Activated naive CD4-positive, alpha-beta T cell (primary cell): ENCODE results near the gene HCK.

Source experiments
- DNase-seq, 4 experiments: peaks; one replicate each; lab custom pipeline; 2025; lab: John Stamatoyannopoulos, UW

Gene HCK

DNA sequence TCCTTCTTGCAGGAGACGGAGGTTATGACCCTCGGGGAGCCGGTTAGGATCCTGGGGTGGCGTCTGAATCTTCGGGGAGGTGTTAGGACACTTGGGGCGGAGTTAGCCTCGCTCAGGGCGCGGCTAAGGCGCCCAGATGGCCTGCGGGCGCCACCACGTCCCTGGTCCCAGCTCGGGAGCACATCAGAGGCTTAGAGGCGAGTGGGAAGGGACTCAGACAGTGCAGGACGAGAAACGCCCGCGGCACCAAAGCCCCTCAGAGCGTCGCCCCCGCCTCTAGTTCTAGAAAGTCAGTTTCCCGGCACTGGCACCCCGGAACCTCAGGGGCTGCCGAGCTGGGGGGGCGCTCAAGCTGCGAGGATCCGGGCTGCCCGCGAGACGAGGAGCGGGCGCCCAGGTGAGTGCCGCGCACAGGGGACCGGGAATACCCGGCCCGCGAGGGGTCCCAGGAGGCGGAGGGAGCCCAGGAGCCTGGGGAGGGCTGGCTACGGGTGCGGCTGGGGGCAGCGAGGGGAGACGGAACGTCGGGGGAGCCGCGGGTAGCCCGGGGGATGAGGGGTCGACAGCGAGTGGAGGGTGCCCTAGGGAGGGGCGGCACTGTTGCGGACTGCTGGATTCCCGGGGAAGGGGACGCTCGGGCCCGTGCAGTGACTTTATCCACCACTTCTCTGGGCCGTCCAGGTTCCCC, at the start of gene HCK:
HCK (plus strand) TSS at position 153 of the 688 bp plus-strand sequence.
- DNase-seq, result peak in 1 of 4 experiments; percentile 7

DNA sequence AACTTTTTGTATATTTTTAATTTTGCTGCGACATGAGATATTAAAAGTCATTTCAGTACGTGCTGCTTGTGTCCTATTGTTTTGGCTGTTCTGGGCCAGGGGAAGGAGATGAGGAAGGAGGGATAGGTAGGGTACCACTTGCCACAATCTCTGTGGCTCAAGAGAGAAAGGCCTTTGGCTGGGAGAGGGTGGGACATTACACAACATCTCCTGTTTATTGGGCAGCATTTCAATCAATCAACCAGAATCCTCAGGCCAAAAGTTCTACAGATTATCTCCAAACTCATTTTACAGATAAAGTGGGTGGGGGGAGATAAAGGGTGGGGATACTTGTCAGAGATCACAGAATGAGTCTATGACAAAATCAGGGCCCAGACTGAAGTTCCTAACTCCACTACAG, 48.7 kb upstream of the HCK start:
- DNase-seq, result no peak

DNA sequence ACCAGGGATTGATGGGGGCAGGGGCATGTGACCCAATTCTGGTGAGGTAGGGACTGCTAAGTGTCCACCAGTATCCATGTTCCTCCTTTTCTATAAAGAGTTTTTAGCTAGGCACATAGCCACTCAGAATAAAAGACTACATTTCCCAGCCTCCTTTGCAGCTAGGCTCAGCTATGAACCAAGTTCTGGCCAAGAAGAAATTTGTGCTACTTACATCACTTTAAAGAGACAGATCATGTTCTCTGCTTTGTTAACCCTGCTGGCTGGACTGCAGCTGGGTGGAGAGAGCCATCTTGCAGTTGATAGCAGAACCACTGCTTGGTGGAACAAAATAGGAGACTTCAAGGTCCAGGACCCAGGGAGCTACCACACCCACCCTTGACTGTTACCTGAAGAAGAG, 47.1 kb upstream of the HCK start:
- DNase-seq, result no peak

DNA sequence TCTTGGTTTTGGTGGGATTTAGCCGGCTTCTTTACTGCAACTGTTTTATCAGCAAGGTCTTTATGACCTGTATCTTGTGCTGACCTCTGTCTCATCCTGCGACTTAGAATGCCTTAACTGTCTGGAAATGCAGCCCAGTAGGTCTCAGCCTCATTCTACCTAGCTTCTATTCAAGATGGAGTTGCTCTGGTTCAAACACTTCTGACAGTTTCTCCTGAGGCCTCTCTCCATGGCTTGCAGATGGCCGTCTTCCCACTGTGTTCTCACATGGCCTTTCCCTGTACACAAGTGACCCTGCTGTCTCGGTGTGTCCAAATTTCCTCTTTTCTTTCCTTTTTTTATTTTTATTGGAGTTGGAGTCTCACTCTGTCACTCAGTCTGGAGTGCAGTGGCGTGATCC, 46.0 kb upstream of the HCK start:
- no peak for DNase-seq

DNA sequence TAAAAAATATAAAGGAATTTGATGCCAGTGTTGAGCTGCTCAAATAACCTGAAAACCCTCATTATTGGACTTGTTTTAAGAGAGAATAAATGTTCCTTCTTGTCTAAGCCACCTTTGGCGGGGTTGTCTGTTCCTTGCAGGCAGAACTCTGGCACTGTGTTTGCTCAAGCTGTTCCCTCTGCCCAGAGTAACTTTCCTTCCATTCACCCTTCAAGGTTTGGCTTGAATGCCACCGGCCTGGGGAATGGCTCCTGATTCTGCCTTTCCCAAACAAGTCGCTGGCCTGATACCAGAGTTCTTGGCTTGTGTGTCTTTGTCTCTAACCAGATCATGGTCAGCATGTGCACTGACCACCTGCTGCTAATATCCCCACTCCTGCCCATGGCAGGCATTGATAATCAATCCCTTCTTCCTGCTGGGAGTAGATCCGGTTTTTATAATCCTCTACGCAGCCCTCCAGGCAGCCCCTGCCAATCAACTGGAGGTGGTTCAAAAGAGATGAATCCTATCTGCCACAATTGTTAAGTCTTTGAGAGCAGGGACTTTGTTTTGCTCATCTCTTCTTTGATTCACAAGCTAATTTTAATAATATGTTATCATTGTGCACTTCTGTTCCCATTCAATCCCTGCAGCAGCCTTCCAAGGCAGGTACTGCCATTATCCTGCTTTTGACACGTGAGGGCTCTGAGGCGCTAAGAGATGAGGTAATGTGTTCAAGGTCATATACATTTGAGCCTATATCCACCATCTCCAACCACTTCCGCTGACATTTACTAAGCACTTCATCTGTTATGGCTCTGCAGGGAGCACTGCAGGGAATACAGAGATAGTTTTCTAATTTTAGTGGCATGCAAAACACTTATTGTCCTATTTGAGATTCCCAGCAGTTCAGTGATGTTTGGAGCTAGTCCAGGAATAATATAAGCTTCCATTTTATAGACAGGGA, 44.9 kb upstream of the HCK start:
- DNase-seq, result no peak

DNA sequence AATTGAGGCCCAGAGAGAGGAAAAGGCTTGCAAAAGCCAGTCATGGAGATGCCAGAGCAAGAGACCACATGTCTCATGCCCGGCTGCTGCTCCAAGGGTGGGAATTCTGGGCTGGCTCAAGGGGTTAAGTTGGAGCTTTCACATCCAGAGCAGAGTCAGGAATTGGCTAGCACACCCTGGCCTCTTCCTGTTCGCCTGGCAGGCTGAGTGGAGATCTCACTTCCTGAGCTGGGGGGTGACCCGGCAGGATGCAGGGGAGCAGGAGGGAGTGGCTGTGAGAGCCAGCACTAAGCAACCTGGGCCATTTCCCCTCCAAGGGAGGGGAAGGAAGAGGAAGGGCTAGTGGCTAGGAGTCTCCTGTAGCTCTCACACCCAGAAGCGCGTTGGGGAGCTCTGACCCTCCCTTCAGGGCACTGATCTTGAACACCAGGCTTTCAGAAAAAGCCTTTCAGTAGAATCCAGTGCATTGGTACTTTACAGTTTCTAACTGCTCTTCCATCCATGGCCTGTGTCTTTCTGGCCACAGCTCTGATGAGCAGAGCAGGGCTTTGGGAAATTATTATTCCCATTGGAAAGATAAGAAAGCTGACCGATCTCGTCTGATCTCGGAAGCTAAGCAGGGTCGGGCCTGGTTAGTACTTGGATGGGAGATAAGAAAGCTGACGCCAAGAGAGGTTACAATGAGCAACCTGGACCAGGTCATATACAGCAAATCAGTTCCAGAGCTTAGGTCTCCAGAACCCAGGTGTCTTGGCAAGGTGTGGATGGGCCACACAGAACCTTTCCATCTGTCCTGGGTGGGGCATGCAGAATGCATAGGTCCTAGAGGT, 44.0 kb upstream of the HCK start:
- DNase-seq, result no peak

DNA sequence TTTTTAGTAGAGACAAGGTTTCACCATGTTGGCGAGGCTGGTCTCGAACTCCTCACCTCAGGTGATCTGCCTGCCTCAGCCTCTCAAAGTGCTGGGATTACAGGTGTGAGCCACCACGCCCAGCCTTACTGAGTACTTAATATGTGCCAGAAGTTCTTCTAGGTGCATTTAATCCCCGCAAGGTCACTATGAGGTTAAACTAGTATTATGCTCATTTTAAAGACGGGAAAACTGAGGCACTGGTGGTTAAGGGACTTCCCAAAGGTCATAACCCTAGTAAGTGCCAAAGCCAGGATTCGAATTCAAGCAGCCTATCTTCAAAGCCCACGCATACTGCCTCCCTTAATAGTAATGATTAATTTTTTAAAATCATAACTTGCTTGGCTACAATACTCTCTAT, 42.5 kb upstream of the HCK start:
- DNase-seq, result no peak

DNA sequence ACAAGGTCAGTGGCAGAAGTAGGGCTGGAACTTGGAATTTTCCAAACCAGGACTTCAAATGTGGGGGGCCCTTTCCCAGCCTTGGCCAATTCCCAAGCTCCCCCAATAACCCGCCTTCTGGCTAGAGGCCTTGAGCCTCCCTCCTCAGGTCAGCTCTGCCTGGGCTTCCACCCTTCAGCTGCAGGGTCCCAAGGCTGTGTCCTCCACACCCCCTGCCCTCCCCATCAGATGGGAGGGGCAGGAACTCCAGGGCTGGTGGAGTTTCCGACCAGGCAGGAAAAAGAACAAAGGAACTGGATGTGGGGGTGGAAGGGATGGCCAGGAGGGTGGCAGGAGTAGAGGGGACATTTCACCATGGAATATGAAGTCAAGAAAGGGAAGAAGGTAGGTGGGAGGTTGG, 41.9 kb upstream of the HCK start, which contains the start of gene CCM2L:
CCM2L (plus strand) TSS at position 338 of the 400 bp plus-strand sequence; CDS start at position 355, 17 bp downstream.
- no peak for DNase-seq

DNA sequence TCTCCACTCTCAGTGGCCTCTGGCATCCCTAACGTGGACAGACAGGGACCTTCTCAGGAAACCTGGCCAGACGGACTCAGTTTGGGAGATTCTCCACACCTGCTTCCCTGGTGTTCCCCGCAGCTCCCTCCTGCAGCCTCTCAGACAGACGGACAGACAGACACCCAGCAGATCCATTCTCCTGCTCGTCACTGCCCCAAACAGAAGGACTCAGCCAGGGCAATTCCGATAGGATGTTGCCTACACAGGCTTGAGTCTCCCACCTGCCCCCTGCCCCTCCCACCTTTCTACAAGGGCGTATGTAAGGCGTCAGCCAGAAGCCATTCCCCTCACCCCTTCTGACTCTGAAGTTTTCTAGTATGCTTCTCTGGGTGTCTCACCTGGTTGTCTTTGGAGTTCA, 41.4 kb upstream of the HCK start:
- DNase-seq, result no peak

DNA sequence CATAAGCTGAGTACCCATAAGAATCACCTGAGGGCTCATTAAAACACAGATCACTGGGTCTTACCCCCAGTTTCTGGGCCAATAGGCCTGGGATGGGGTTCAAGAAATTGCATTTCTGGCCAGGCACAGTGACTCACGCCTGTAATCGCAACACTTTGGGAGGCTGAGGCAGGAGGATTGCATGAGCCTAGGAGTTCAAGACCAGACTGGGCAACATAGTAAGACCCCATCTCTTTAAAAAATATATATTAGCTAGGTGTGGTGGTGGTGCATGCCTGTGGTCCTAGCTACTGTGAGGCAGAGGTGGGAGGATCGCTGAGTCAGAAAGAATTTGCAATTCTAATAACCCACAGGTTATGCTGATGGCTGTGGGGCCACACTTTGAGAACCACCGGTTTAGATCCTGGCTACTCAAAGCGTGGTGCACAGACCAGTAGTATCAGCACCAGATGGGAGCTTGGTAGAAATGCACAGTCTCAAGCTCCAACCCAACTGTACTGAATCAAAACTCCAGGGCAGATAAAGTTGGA, 39.8 kb upstream of the HCK start:
- no peak for DNase-seq

DNA sequence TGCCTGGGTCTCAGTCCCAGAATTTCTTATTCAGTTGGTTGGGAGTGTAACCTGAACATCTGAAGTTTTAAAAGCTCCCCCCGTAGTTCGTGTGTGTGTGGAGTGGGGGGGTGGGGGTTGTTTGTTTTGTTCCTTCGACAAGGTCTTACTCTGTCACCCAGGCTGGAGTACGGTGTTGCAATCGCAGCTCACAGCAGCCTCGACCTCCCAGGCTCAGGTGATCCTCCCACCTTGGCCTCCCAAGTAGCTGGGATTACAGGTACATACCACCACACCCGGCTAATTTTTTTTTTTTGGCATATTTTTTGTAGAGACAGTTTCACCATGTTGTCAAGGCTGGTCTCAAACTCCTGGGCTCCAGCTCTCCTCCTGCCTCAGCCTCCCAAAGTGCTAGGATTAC, 38.7 kb upstream of the HCK start:
- no peak for DNase-seq

DNA sequence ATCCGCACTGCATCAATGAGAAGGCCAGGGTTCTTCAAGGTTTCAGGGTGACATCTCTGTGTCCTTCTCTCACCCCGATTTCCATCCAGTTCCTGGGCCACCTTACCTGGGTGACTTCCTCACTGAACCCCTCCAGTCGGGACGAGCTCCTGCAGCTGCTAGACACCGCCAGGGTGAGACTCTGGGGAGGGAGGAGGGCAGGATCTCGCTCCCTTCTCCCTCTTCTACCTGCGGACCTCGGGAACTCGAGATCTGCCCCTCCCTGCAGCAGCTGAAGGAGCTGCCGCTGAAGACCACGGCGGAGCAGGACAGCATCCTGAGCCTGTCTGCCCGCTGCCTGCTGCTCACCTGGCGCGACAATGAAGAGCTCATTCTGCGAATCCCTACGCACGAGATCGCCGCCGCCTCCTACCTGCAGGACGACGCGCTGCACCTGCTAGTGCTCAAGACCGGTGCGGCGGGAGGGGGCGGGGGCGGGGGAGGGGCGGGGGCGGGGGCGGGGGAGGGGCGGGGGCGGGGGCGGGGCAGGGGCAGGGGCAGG, 34.3 kb upstream of the HCK start:
- peak in 2 of 4 experiments; percentile 8 to 44 for DNase-seq

DNA sequence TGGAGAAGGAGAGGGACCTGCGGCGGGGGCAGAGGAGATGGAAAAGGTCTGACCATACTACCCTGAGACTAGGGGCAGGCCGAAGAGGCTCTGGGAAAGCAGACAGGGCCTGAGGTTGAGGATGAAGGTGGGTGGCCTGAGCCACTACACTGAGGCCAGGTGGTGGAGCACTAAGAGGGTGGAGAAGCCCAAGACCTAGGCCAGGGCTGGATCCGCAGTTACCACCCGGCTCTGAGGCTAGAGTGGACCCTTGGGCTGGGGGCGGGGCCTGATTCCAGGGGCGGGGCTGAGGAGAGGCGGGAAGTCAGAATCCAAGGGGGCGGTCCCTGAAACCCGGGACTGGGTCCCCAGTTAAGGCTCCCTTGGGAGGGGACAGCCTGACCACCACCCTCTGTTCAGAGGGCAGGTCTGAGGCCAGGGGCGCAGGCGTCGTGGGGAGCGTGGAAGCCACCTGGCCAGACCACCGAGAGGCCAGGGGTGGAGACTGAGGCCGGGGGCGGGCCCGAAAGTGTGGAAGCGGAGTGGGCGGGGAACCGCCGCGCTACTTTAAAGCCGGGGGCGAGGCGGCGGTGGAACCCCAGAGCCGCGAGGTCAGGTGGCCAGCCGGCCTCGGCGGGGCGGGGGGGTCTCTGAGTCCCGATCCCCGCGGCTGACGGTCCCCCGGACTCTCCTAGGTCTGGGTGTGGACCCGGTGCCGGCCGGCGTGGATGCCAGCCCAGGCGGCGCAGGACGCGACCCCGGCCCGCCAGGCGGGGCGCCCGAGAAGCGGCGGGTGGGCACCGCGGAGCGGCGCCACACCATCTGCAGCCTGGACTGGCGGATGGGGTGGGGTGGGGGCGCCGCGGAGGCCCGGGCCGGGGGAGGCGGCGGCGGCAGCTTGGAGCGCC, 33.5 kb upstream of the HCK start:
- DNase-seq, result peak in 2 of 4 experiments; percentile 37 to 48

DNA sequence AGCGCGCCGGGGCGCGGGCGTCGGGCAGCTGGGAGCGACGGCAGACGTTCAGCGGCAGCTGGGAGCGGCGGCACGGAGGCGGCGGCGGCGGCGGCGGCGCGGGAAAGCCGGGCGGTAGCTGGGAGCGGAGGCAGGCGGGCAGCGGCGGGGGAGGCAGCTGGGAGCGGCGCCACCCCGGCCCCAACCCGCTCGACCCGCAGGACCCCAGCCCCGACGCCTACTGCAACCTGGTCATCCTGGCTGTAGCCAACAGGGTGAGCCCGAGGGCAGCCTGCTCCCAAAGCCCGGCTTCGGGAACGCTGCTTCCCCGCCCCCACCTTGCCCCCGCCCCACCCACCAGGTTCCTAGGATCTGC, 32.9 kb upstream of the HCK start:
- DNase-seq, result no peak

DNA sequence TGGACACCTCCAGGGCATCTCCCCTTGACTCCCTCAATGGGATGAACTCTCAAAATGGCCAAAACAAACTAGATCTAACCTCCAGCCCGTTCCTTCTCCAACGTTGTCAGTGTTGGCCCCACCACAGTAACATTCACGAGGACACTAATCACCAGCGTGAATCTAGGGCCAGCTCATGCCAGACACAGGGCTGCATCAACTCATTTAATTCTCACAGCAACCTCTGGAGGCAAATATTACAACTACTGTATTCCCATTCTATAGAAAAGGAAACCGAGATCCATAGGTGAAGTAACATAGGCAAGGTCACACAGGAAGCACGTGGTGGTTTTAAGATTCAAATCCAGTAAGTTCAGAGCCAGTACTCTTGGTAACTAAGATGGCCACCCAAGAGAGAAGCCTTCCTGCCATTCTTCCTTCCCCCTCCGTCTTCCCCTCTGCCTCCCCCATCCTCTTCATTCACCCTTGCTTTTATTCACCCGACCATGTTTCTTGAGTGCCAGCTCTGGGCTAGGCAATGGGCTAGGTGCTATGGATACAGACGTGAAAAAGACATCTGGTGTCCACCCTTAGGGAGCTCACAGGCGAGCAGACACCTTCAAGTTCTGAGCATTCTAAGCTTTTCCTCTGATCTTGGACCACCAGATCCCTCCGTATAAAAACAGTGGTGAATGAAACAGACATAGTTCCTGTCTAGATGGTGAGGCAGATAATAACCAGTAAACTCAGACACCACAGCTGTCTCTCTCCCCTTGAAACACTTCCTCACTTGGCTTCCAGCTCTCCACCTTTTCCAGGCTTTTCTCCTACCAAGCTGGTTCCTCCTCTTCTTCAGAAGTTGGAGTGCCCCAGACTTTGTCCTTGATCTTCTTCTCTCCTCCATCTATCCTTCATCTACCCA, 32.2 kb upstream of the HCK start:
- DNase-seq, result no peak

DNA sequence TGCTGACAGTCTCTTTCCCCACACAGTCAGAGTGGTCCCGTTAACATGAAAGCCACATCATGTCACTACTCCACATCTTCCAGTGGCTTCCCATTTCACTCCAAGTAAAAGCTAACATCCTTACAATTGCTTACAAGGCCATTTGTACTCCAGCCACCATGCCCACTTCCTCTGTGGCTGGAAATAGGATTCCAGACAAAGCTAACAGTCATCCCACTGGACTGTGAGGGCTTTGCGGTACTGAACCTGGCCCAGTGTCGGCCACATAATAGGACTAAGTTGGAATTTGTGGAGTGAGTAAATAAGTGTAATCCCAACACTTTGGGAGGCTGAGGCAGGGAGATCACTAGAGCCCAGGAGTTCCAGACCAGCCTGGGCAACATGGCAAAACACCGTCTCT, 31.0 kb upstream of the HCK start:
- no peak for DNase-seq

DNA sequence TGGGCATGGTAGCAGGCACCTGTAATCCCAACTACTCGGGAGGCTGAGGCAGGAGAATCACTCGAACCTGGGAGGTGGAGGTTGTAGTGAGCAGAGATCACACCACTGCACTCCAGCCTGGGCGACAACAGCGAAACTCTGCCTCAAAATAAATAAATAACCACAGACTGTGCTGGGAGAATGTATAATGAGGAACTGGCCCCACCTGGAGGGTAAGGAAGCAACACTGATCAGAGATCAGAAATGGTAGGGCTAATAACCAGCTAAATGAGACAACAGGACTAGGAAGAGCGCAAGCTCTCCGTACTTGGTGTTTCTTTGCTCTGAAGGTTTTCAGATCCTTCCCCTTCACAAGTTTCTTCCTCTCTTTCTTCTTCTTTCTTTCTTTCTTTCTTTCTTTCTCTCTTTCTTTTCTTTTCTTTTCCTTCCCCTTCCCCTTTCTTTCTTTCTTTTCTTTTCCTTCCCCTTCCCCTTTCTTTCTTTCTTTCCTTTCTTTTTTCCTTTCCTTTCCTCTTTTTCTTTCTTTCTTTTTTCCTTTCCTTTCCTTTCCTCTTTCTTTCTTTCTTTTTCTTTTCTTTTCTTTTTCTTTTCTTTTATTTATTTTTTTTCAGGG, 27.3 kb upstream of the HCK start:
- no peak for DNase-seq

DNA sequence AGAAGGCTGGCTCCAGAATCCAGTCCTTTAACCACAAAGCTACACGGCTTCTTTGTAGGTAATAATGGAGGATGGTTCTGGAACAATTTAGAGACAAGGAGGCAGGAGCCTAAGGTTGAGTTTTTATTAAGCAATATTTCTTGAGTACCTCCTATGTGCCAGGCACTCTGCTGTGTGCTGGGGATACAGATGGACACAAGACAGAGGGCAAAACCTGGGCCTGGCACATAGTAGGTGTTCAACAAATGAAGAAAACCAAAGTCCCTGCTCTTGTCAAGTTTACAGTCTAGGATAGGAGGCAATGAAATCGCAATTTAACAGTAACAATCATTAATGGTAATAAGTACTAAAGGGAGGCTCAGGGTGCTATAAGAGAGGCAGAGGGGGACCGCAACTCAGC, 24.4 kb upstream of the HCK start:
- no peak for DNase-seq

DNA sequence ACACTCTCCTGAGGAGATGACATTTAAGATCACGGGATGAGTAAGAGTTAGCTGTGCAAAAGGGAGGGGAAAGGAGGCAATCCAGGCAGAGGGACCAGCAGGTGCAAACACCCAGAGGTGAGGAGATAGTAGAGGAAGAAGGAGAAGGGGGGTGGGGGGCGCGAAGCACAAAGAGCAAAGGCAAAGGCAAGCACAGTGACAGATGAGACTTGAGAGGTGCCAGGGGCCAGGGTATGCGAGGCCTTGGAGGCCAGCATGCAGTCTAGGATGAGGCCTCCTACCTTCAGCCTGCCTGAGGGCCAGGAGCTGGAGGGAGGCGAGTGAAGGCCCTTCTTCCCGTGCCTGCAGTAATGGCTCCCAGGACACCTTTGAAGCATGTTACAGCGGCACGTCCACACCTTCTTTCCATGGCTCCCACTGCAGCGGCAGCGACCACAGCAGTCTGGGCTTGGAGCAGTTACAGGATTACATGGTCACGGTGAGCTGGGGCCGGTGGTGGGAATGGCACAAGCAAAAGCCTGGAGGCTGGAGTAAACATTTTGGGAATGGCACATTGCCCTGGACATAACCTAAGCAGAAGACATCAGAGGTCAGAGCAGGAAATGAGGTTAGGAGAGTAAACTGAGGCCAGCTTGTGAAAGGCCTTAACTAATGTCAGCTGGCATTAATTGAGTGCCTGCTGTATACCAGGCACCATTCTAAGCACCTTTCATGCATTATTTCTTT, 23.2 kb upstream of the HCK start:
- no peak for DNase-seq
